ENCODE data around the gene PACRG. TPM values are rescaled to one million over a fixed set of nuclear protein-coding genes. Genes with fewer than 3 reads are reported as not detected.

Gene PACRG
- total RNA-seq, 1 donor from 2014 or later, result under 0.01 TPM

GRCh38 chr6:163333038-163333437 lies 605.3 kb downstream of the PACRG start:
- FAIRE-seq (no peak), DNase-seq (ENCODE audit: low read depth) (no peak)
- Histone ChIP-seq H3K4me3 (ENCODE audit: low read depth, low read length) (no peak overlapping the region), H3K27me3 (ENCODE audit: control insufficient read depth, insufficient read depth, low read length) (no peaks in the 10 kb centered on the region), H3K36me3 (ENCODE audit: control insufficient read depth, insufficient read depth, low read length) (no peaks in the 10 kb centered on the region)
- TF ChIP-seq, protein P1, sequence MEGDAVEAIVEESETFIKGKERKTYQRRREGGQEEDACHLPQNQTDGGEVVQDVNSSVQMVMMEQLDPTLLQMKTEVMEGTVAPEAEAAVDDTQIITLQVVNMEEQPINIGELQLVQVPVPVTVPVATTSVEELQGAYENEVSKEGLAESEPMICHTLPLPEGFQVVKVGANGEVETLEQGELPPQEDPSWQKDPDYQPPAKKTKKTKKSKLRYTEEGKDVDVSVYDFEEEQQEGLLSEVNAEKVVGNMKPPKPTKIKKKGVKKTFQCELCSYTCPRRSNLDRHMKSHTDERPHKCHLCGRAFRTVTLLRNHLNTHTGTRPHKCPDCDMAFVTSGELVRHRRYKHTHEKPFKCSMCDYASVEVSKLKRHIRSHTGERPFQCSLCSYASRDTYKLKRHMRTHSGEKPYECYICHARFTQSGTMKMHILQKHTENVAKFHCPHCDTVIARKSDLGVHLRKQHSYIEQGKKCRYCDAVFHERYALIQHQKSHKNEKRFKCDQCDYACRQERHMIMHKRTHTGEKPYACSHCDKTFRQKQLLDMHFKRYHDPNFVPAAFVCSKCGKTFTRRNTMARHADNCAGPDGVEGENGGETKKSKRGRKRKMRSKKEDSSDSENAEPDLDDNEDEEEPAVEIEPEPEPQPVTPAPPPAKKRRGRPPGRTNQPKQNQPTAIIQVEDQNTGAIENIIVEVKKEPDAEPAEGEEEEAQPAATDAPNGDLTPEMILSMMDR (IDR thresholded peaks at IDR 0.05; ENCODE audit: insufficient read depth, low read length, severe bottlenecking), result no peak

- Histone ChIP-seq H3K4me3 (ENCODE audit: low read depth, low read length) (no peak overlapping the region), H3K27me3 (ENCODE audit: control insufficient read depth, insufficient read depth, low read length) (no peaks in the 10 kb centered on the region), H3K36me3 (ENCODE audit: control insufficient read depth, insufficient read depth, low read length) (no peaks in the 10 kb centered on the region)
- TF ChIP-seq, protein P1 (IDR thresholded peaks at IDR 0.05; ENCODE audit: insufficient read depth, low read length, severe bottlenecking), result no peak
- FAIRE-seq (no peak), DNase-seq (ENCODE audit: low read depth) (no peak)
These were observed 606.2 kb downstream of the PACRG start for GRCh38 chr6:163333701-163334663.

DNA sequence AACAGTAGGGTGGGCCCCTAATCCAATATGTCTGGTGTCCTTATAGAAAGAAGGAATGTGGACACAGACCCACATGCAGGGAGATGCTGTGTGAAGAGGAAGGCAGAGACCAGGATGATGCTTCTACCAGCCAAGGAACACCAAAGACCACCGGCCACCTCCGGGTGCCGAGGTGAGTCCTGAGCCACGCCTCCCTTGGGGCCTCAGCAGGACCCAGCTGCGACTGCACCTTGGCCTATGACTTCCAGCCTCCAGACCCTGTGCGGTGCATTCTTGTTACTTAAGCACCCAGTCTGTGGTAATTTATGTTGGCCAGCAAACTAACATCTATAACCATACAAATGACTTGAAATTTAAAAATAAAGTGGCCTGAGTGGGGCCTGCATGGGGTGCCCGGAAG lies 607.3 kb downstream of the PACRG start:
- DNase-seq (ENCODE audit: low read depth) (no peak), FAIRE-seq (no peak)
- no peaks in the 10 kb centered on the region for H3K36me3 ChIP-seq (ENCODE audit: control insufficient read depth, insufficient read depth, low read length)
- no peak overlapping the region for H3K4me3 ChIP-seq (ENCODE audit: low read depth, low read length)
- H3K27me3 ChIP-seq (ENCODE audit: control insufficient read depth, insufficient read depth, low read length), result no peaks in the 10 kb centered on the region
- TF ChIP-seq, protein P1 (IDR thresholded peaks at IDR 0.05; ENCODE audit: insufficient read depth, low read length, severe bottlenecking), result no peak

DNA sequence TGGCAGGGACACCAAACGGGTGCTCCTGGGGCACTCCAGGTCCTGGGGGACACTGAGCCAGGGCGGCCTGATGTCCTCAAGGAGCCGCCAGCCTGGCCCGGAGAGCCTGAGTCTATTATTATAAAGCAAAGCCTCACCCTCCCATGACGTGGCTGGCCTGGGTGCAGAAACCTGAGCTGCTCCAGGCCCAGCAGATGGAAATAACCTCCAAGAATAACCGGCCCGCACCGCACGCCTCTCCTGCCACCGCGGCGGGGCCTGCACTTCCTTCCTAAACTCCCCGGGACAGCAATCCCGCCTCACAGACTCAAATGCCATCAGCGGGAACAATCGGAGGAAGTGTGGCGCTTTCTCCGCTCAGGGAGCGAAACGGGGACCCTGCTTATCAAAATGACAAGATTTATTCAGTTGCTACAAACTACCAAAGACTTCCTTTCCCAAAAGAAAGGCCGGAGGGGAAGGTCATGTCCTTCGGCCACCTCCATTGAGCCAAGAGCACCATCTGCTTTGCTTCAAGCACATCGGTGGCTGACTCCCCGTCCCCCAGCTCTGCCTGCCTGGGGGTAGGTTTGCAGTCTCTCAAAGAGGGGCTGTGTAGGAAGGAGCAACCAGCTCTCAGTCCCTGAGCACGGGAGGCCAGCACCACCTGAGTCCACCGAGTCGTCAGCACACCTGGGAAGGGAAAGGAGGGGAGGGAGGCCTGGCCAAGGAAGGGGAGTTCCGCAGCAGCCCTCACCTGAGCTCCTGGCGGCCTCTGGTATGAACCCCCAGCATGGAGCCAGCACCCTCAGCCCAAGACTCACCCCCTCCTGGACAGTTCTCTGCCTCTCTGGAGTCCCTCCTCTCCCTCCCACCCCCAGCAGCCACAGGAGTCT lies 608.1 kb downstream of the PACRG start:
- no peak for DNase-seq (ENCODE audit: low read depth)
- TF ChIP-seq, protein P1 (IDR thresholded peaks at IDR 0.05; ENCODE audit: insufficient read depth, low read length, severe bottlenecking), result no peak
- H3K27me3 ChIP-seq (ENCODE audit: control insufficient read depth, insufficient read depth, low read length), result no peaks in the 10 kb centered on the region
- no peaks in the 10 kb centered on the region for H3K36me3 ChIP-seq (ENCODE audit: control insufficient read depth, insufficient read depth, low read length)
- no peak overlapping the region for H3K4me3 ChIP-seq (ENCODE audit: low read depth, low read length)
- no peak for FAIRE-seq

GRCh38 chr6:163336961-163337360 lies 609.2 kb downstream of the PACRG start:
- DNase-seq (ENCODE audit: low read depth), result no peak
- Histone ChIP-seq H3K4me3 (ENCODE audit: low read depth, low read length) (no peak overlapping the region), H3K36me3 (ENCODE audit: control insufficient read depth, insufficient read depth, low read length) (no peaks in the 10 kb centered on the region), H3K27me3 (ENCODE audit: control insufficient read depth, insufficient read depth, low read length) (no peaks in the 10 kb centered on the region)
- no peak for FAIRE-seq
- TF ChIP-seq, protein P1 (IDR thresholded peaks at IDR 0.05; ENCODE audit: insufficient read depth, low read length, severe bottlenecking), result no peak
